IPS DF 6.9 (cell line): ENCODE results near the gene CCDC40.
"Not testable (repeated sequence)": the region's sequence is repeated elsewhere in the genome, so short reads cannot be mapped to it uniquely, and the experiment has no call there.

Source experiments
- DNase-seq: peaks from one replicate; pipeline ENCODE4 v3.0.0-alpha.2; 2013; ENCODE audit warnings: low read depth, low spot score
- H3K27ac ChIP-seq: one replicate; pipeline ENCODE4 v1.5.1; 2013; ENCODE audit warnings: low read length, control low read depth
- H3K27me3 ChIP-seq: 2 replicates; pipeline ENCODE4 v1.6.1; 2013; ENCODE audit warnings: mild to moderate bottlenecking, low read length; ENCODE audit not compliant: control insufficient read depth, insufficient read depth
- H3K36me3 ChIP-seq: 2 replicates; pipeline ENCODE4 v1.6.1; 2013; ENCODE audit warnings: low read length; ENCODE audit not compliant: control insufficient read depth, insufficient read depth
- H3K4me1 ChIP-seq: 2 replicates; pipeline ENCODE4 v1.6.1; 2013; ENCODE audit warnings: low read length; ENCODE audit not compliant: control insufficient read depth, insufficient read depth
- H3K4me3 ChIP-seq: 2 replicates; pipeline ENCODE4 v1.5.1; 2013; ENCODE audit warnings: mild to moderate bottlenecking, low read length
- H3K9me3 ChIP-seq: 2 replicates; pipeline ENCODE4 v1.6.1; 2013; ENCODE audit warnings: low read length, inconsistent platforms; ENCODE audit not compliant: control insufficient read depth, insufficient read depth
- WGBS: extraction: QIAGEN DNeasy Blood & Tissue Kit; methylation state at CpG from one replicate; pipeline ENCODE4 v1.1.7; 2013; ENCODE audit warnings: mixed read lengths, missing lambda C conversion rate; ENCODE audit not compliant: insufficient read length, insufficient coverage; 5-methylcytosine and 5-hydroxymethylcytosine counted together

The CCDC40 gene

DNA sequence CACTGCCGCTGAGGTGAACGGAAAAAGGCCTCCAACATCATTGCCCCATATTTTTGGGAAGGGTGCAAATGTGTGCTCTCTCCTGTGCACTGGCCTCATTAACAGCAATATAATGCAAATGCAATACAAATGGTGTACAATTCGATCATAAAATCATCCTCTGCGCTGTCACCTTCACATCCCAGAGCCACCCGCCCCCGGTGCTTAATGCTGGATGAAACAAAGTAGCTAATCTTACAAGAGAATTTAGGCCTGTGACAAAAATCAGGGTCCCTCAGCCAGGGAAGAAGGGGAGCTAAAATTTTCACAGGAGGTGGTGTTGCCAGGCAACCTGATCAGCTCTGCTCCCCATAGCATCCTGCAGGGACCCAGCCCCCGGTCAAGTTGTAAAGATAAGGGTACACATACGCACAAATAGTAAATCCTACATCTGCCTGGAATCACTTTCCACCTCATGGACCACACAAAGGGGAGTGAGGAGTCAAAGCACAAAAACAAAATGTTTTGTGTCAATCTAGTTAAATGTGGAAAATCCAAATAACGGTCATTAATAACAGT, 3.7 kb upstream of the CCDC40 start:
- no peaks in the 10 kb centered on the region for H3K9me3 ChIP-seq
- no peaks in the 10 kb centered on the region for H3K27me3 ChIP-seq
- H3K4me3 ChIP-seq: no peak overlapping the region
- H3K27ac ChIP-seq: no peak overlapping the region
- no CpG with 5 or more reads among the region's 9 CpGs for WGBS
- no peak for DNase-seq
- peaks cover 2% of the 10 kb centered on the region; the same call in 1 of the 2 replicates for H3K4me1 ChIP-seq
- peaks cover 3% of the 10 kb centered on the region; the same call in 1 of the 2 replicates for H3K36me3 ChIP-seq

GRCh38 chr17:80033840-80034239, 2.6 kb upstream of the CCDC40 start:
- no peak for DNase-seq
- no peak overlapping the region for H3K27ac ChIP-seq
- H3K36me3 ChIP-seq: peaks cover 3% of the 10 kb centered on the region; the same call in 1 of the 2 replicates
- no peak overlapping the region for H3K4me3 ChIP-seq
- no CpG with 5 or more reads among the region's 4 CpGs for WGBS
- H3K9me3 ChIP-seq: no peaks in the 10 kb centered on the region
- peaks cover 2% of the 10 kb centered on the region; the same call in 1 of the 2 replicates for H3K4me1 ChIP-seq
- no peaks in the 10 kb centered on the region for H3K27me3 ChIP-seq

DNA sequence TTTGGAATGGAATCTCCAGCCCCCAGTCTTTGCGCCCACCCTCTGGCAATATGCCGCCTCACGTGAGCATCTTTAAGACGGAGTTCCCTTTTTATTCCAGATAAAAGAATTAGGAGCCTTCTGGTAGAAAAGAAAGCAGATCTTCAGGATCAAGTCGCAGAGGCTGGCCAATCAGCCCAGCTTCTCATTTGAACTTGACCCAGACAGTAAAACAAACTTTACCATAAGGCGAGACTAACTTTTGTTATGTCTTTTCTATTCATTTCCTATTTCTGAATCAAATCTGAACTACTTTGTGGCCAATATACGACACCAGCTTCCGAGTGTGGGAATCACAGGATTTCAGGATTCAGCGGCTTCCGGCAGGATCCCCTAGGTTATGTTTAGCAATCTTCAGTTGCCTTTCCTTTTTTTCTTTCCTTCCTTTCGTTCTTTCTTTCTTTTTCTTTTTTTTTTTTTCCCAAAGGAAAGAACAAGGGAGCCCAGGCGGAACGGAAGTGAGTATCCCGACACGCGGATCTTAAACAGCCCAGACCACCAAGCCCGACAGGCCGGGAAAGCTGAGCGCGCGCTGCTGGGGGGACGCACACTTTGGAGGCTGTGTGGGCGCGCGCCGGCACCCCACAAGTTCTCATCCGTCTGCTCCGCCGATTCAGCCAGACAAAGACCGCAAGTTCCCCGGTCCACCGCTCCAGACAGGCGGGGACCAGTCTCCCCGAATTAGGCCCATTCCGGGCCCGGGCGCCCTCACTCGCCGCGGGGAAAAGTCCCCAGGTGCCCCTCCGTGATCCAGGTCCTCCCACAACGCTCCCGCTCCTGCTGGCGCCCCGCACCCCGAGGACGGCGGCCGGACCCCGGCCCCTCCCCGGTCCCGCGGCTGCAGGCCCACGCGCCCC, 1.4 kb upstream of the CCDC40 start:
- Histone ChIP-seq H3K36me3 (peaks cover 3% of the 10 kb centered on the region; the same call in 1 of the 2 replicates), H3K4me1 (peaks cover 2% of the 10 kb centered on the region; the same call in 1 of the 2 replicates), H3K27ac (no peak overlapping the region), H3K9me3 (no peaks in the 10 kb centered on the region), H3K4me3 (peak overlapping the region; percentile 71; the same call in 1 of the 2 replicates), H3K27me3 (no peaks in the 10 kb centered on the region)
- no peak for DNase-seq
- WGBS: no CpG with 5 or more reads among the region's 55 CpGs

DNA sequence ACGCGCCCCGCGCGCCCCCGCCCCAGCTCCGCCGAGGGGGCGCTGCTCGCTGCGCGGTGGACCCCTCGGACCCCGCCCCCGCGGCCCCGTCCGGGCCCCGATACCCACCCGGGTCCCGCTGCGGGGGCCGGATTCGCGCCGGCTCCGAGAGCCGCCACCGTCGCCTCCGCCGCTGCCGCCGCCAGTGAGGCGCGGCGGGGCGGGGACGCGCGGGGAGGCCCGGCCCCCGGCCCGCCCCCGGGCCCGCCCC, 830 bp upstream of the CCDC40 start, which contains the start of gene TBC1D16:
TSS of gene TBC1D16 (minus strand) at position 186 of the 250 bp plus-strand sequence. CDS start 22,325 bp downstream, outside the sequence.
- H3K27ac ChIP-seq: no peak within 1 kb of the TSS
- H3K27me3 ChIP-seq: no peaks in the 10 kb centered on the region
- no CpG with 5 or more reads among the region's 46 CpGs for WGBS

DNA sequence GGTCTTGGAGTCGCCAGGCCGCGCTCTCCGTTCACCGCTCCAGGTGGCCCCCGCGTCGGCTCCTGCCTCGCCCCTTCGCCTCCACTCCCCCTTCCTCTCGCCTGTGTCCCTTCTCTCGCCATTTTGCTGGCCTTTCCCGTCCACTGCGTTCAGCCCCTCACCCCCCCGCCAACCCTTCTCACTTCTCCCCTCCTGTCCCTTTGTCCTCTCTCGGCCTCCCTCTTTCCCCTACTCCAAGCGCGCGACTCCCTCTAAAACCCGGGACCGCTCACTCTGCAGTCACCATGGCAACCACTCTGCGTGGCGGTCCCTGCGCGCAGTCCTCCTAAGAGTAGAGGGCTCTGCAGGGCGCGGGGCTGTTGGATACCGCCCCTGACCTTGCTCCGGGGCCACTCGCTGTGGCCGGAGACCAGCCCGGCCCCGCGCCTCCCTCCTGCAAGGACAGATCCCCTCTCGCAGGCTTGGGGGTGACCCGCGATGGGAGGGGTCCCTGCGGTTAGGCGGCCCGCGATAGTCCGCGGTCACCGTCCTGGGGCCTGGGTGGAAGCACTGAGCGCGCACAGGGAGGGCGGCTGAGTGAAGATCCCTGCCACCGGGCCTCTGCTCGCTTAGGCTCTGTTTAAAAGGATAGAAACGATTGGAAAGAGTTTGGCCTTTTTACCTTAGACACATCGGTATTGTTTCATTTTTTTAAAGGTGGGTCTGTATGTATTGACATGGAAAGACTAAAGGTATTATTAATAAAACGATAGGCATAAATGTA, 454 bp downstream of the CCDC40 start:
- no CpG with 5 or more reads among the region's 52 CpGs for WGBS
- Histone ChIP-seq H3K27me3 (no peaks in the 10 kb centered on the region), H3K4me3 (peak overlapping the region; percentile 94), H3K9me3 (no peaks in the 10 kb centered on the region), H3K27ac (no peak overlapping the region), H3K4me1 (no peaks in the 10 kb centered on the region), H3K36me3 (no peaks in the 10 kb centered on the region)
- no peak for DNase-seq

More for the DNA sequence above, 830 bp upstream of the CCDC40 start, which contains the start of gene TBC1D16:
- Histone ChIP-seq H3K36me3 (peaks cover 2% of the 10 kb centered on the region; the same call in 1 of the 2 replicates), H3K4me3 (peak within 1 kb of the TSS; percentile 94), H3K4me1 (peaks cover under 1% of the 10 kb centered on the region; the same call in 1 of the 2 replicates), H3K9me3 (no peaks in the 10 kb centered on the region)
- no peak for DNase-seq

GRCh38 chr17:80043963-80044362, 7.5 kb downstream of the CCDC40 start:
- no peak for DNase-seq
- Histone ChIP-seq H3K4me3 (no peak overlapping the region), H3K36me3 (no peaks in the 10 kb centered on the region), H3K27ac (no peak overlapping the region), H3K27me3 (no peaks in the 10 kb centered on the region), H3K4me1 (no peaks in the 10 kb centered on the region), H3K9me3 (no peaks in the 10 kb centered on the region)
- WGBS: no CpG with 5 or more reads among the region's 6 CpGs

DNA sequence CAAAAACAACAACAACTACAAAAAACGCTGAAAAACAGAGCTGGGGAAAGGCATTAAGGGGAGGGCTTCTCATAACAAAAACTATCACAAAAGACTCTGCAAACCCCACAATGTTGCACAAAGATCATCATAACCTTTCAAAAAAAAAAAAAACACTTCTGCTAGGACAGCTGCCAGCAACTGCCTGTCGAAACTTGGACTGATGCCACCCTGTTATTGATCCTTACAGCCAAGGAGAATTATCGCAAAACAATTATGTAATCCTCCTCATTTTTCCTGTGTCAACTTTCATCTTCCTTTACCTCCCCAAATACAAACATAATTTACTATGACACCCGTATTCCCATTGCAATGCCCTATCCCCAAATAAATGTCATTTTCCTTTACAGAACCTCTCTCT, 9.3 kb downstream of the CCDC40 start:
- H3K9me3 ChIP-seq: no peaks in the 10 kb centered on the region
- DNase-seq: no peak
- WGBS: 91% methylated on average over 1 of the region's 4 CpGs
- no peaks in the 10 kb centered on the region for H3K4me1 ChIP-seq
- no peaks in the 10 kb centered on the region for H3K27me3 ChIP-seq
- H3K27ac ChIP-seq: no peak overlapping the region
- H3K4me3 ChIP-seq: no peak overlapping the region
- no peaks in the 10 kb centered on the region for H3K36me3 ChIP-seq

- not testable (repeated sequence) for H3K36me3 ChIP-seq, H3K4me3 ChIP-seq, H3K9me3 ChIP-seq, DNase-seq, H3K27ac ChIP-seq, H3K27me3 ChIP-seq, H3K4me1 ChIP-seq
- no CpG with 5 or more reads among the region's 10 CpGs for WGBS
These were observed 10.3 kb downstream of the CCDC40 start for GRCh38 chr17:80046709-80047108.

- DNase-seq: no peak
- Histone ChIP-seq H3K4me1 (no peaks in the 10 kb centered on the region), H3K27ac (no peak overlapping the region), H3K9me3 (no peaks in the 10 kb centered on the region), H3K27me3 (no peaks in the 10 kb centered on the region), H3K36me3 (no peaks in the 10 kb centered on the region), H3K4me3 (no peak overlapping the region)
- no CpG with 5 or more reads among the region's 11 CpGs for WGBS
These were observed 10.7 kb downstream of the CCDC40 start for GRCh38 chr17:80047176-80047575.

- Histone ChIP-seq H3K27ac (no peak overlapping the region), H3K4me3 (no peak overlapping the region), H3K4me1 (no peaks in the 10 kb centered on the region), H3K9me3 (no peaks in the 10 kb centered on the region), H3K36me3 (no peaks in the 10 kb centered on the region), H3K27me3 (no peaks in the 10 kb centered on the region)
- WGBS: no CpG with 5 or more reads among the region's 21 CpGs
- no peak for DNase-seq
These were observed 13.5 kb downstream of the CCDC40 start for GRCh38 chr17:80049986-80050385.
